GM12874 (cell line): ENCODE measurements around the gene CDC27.

Experiments used
- CTCF ChIP-seq: IDR thresholded peaks from 2 replicates; pipeline ENCODE4 v1.5.1; 2011; ENCODE audit warnings: low read depth, mild to moderate bottlenecking, control low read depth, low read length, moderate library complexity; ENCODE audit not compliant: insufficient read depth

Gene CDC27

GRCh38 chr17:47188876-47189731, at the start of gene CDC27:
CDC27 (minus strand) TSS chr17:47189295; CDS start chr17:47189172, 123 bp downstream.
- no peak for TF ChIP-seq CTCF

- TF ChIP-seq CTCF = no peak
These were observed 49.4 kb upstream of the CDC27 start for GRCh38 chr17:47238321-47239010.

GRCh38 chr17:47237841-47238240, 48.7 kb upstream of the CDC27 start:
- no peak for TF ChIP-seq CTCF

- no peak for TF ChIP-seq CTCF
These were observed 46.8 kb upstream of the CDC27 start for GRCh38 chr17:47235923-47236322.

- TF ChIP-seq CTCF = no peak
These were observed 46.4 kb upstream of the CDC27 start for GRCh38 chr17:47235506-47235905.

- TF ChIP-seq CTCF = no peak
These were observed 43.4 kb upstream of the CDC27 start for GRCh38 chr17:47232465-47232864.

- TF ChIP-seq CTCF = no peak
These were observed 42.8 kb upstream of the CDC27 start for GRCh38 chr17:47231866-47232265.
